Erythroblast (primary cell): ENCODE measurements around the gene NKAIN4.

Experiments used
- GATA1 ChIP-seq: IDR thresholded peaks from 2 replicates; pipeline ENCODE4 v1.6.1; 2011; ENCODE audit warnings: low read depth, mild to moderate bottlenecking, control low read depth, low read length, moderate library complexity
- POLR2A ChIP-seq: IDR thresholded peaks from 2 replicates; pipeline ENCODE4 v1.6.1; 2011; ENCODE audit warnings: mild to moderate bottlenecking, low read length

GRCh38 chr20:63217706-63218105 lies 36.6 kb downstream of the NKAIN4 start:
- TF ChIP-seq POLR2A (no peak), GATA1 (no peak)
